Activated CD8-positive, alpha-beta memory T cell treated with anti-CD3 and anti-CD28 coated beads, Interleukin-2, amount 10 ng/mL, durations not matched to agents 7 days and 5 days (primary cell): ENCODE measurements around the gene A2M. TPM values are rescaled to one million over a fixed set of nuclear protein-coding genes. Genes with fewer than 3 reads are reported as not detected.

Experiments used
- ATAC-seq: fragments of 150-1000 bp; cut with Tn5 transposase; one replicate; pipeline ENCODE4 v1.10.0; 2021; ENCODE audit warnings: moderate library complexity
- CTCF ChIA-PET: fragments of 350-600 bp; sonication (Branson Sonifier 250); formaldehyde crosslinking; loops from one replicate; lab custom pipeline; 2021; ENCODE audit warnings: antibody characterized with exemption; lab: Charles Lee
- DNase-seq: peaks from one replicate; pipeline ENCODE4 v3.0.0-alpha.2; 2020
- H3K27ac Mint-ChIP-seq: one replicate; pipeline ENCODE4 v1.8.0; 2021; ENCODE audit warnings: mild to moderate bottlenecking, mixed read lengths
- H3K27me3 Mint-ChIP-seq: one replicate; pipeline ENCODE4 v1.8.0; 2021; ENCODE audit warnings: mixed read lengths
- H3K36me3 Mint-ChIP-seq: one replicate; pipeline ENCODE4 v1.8.0; 2021; ENCODE audit warnings: mild to moderate bottlenecking, mixed read lengths
- H3K4me1 Mint-ChIP-seq: one replicate; pipeline ENCODE4 v1.8.0; 2021; ENCODE audit warnings: mixed read lengths
- H3K4me3 Mint-ChIP-seq: one replicate; pipeline ENCODE4 v1.8.0; 2021; ENCODE audit warnings: mild to moderate bottlenecking, moderate library complexity, mixed read lengths
- H3K9me3 Mint-ChIP-seq: one replicate; pipeline ENCODE4 v1.8.0; 2022; ENCODE audit warnings: low read depth, mixed read lengths
- total RNA-seq, 2 experiments: library from RNA; stranded (reverse); gene quantifications; one replicate each; pipeline ENCODE4 v1.2.3, GENCODE V29; 2021

A2M gene
- total RNA-seq, 2 experiments from 2014 or later, result 0.12 TPM; not detected in 1

DNA sequence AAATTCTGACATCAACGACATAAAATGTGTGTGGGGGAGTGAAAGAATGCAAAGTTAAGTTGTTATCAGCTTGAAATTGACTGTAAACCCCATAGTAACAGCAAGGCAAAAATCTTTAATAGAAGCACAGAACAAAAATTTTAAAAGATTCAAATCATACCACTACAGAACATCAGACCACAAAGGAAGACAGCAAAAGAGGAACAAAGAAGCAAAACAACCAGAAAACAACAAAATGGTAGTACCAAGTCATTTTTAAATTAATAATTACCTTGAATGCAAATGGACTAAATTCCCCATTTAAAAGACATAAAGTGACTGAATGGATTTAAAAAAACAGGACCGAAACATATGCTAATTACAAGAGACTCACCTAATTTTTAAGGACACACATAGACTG is 31.3 kb downstream of the A2M start:
- CTCF ChIA-PET, result interaction anchor here (1.3 kb wide), 1 partner anchor 194 kb away, joined by 4 read pairs; no protein-coding TSS in a partner anchor
- peaks cover 15% of the 10 kb centered on the region for H3K9me3 Mint-ChIP-seq
- ATAC-seq (no peak), DNase-seq (no peak)
- H3K4me1 Mint-ChIP-seq, result peaks cover 1% of the 10 kb centered on the region
- H3K27ac Mint-ChIP-seq, result no peak overlapping the region
- peaks cover 5% of the 10 kb centered on the region for H3K27me3 Mint-ChIP-seq
- H3K36me3 Mint-ChIP-seq, result peaks cover 9% of the 10 kb centered on the region
- H3K4me3 Mint-ChIP-seq, result no peak overlapping the region

DNA sequence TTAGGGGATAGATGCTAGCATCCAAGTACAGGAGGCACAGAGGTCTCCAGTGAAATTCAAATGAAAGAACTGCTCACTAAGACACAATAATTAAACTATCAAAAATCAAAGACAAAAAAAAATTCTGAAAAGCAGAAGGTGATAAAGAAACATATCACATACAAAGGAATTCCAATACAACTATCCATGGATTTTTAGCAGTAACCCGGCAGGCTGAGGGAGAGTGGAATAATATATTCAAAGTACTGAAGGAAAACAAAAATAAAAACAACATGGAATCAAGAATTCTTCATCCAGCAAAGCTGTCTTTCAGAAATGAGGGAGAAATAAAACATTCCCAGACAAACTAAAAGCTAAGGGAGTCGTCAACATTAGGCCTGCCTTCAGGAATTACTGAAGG is 31.9 kb downstream of the A2M start:
- Mint-ChIP-seq H3K4me3 (no peak overlapping the region), H3K27me3 (peaks cover 5% of the 10 kb centered on the region), H3K36me3 (peaks cover 9% of the 10 kb centered on the region), H3K9me3 (peaks cover 15% of the 10 kb centered on the region), H3K4me1 (peaks cover 1% of the 10 kb centered on the region), H3K27ac (no peak overlapping the region)
- DNase-seq (no peak), ATAC-seq (no peak)
- CTCF ChIA-PET, result no interaction called here

DNA sequence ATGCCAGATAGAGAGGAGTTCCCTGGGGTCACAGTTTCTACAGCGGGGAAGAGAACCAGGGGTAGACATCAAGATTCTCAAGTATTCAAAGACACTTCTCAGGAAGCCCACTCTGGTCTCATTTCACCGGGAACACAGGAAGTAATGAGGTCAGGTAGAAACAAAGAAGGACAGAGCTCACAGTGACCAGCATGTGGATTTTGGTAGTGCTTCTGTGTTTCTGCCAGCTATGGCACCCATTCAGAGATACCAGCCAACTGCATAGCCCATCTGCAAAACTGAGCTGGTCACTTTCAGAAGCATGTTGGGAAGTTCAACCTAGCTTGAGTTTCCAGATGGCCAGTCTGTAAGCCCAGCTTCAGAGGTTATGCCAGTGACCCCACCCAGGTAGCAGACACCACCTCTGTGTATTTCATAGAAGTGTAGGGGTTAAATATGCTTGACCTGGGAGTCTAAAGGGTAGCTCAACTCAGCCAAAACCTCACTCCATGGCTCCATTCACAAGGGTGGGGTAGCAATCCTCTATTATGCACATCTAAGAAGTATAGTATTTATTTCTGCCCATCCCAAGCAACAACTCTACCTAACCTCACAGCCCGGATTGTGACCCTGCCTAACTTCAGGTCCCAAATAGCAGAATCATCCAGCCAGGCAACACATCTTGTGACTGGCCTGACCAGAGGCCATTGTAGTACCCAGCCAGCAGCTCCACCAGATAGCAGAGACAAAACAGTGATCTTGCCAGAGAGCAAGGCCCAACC is 33.9 kb downstream of the A2M start:
- Mint-ChIP-seq H3K4me1 (peaks cover 1% of the 10 kb centered on the region), H3K9me3 (peaks cover 15% of the 10 kb centered on the region), H3K36me3 (peaks cover 9% of the 10 kb centered on the region), H3K27me3 (peaks cover 8% of the 10 kb centered on the region), H3K27ac (no peak overlapping the region), H3K4me3 (no peak overlapping the region)
- DNase-seq, result no peak
- ATAC-seq, result no peak
- CTCF ChIA-PET, result no interaction called here

DNA sequence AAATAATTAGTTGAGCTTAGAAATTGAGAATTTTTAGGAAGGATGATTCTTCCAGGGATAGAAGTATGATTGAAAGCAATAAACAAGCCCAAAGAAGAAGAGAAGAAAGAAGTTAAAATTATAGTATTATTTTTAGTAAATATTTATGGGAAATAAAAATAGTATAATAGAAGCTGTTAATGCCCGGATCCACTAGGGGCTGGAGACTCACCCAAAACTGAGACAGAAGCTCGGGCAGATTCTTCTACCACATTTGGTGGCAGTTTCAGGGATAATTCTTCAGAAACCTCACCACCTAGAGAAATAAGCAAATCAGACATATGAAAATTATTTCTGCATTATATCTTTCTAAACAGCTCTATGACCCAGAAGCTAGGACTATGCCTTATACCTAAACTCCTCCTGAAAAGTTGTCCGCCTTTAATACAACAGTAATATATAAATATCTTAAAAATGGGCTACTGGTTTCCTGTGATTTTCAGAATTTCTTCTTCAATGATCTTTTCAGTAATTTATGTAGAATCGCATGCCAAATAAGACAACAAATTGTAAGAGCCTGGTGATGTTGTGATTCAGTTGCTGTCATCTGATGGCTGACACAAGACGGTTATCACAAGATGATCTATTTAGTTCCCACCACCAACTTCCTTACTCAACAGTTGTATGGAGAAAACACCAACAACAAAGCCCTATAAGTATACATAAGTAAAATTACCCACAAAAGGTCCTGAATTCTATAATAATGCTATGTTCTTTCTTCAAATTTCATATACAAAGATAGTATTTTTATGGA is 35.6 kb downstream of the A2M start:
- CTCF ChIA-PET, result no interaction called here
- no peak for ATAC-seq
- H3K4me1 Mint-ChIP-seq, result peaks cover 1% of the 10 kb centered on the region
- no peak for DNase-seq
- H3K27me3 Mint-ChIP-seq, result peaks cover 8% of the 10 kb centered on the region
- H3K27ac Mint-ChIP-seq, result no peak overlapping the region
- H3K9me3 Mint-ChIP-seq, result peaks cover 15% of the 10 kb centered on the region
- H3K36me3 Mint-ChIP-seq, result peaks cover 9% of the 10 kb centered on the region
- no peak overlapping the region for H3K4me3 Mint-ChIP-seq

DNA sequence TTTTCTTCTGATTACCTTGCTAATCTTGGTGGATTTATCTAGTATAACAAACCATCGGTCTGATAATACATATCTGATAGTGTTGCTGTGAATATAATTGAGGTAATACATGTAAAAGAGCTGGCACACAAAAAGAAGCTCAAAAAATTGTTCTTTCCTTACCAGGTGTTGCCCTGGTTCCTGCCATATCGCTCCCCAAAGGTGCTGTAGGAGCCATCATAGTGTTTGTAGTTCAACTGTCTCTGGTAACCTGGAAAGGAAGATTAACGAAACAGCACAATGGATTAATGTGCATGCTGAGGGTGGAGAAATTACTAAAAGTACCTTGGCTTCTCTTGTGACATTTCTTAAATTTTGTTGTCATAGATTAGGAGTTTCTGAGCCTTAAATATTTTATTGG is 36.6 kb downstream of the A2M start:
- CTCF ChIA-PET, result interaction anchor here (1.2 kb wide), 1 partner anchor 19 kb away, joined by 4 read pairs; no protein-coding TSS in a partner anchor
- Mint-ChIP-seq H3K36me3 (peaks cover 8% of the 10 kb centered on the region), H3K27me3 (peaks cover 5% of the 10 kb centered on the region), H3K4me1 (no peaks in the 10 kb centered on the region), H3K4me3 (no peak overlapping the region), H3K27ac (no peak overlapping the region), H3K9me3 (peaks cover 10% of the 10 kb centered on the region)
- ATAC-seq (no peak), DNase-seq (no peak)

DNA sequence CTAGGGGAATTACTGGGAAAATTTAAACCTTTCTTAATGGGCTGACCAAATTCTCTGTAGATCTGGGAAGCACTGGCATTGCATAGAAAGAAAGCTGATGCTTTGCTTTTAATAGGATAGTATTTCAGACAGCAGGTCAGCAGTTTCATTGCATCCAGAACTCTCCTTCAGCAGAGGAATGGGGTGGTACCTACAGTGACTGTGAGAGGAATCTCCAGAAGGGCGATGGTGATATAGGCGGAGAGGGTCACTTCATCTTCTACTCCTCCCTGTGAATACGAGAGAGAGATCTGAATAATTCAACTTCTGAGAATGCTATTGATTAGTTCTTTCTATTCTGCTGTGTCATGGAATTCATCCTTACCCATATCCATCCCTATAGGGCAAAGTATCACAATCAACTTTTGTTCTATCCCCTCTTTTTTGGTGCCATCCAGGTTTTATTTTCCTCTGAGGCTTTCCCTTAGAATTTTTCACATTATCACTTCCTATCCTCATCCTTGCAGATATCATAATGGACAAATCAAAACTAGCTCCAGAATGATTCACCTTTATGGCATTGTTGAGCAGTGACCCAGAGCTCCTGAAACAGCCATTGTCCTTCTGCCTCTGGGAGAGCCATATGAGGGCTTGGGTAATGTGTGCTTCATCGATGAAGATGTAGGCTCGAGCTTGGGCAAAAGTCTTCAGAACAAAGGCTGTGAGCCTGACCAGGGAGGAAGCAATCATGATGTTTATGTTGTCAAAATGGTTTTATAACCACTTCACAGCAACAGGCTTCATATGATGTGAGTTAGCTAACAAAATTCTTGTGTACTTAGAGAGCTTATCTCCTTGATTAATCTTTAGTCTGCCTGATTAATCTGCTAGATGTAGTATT is 38.3 kb downstream of the A2M start:
- H3K4me3 Mint-ChIP-seq, result no peak overlapping the region
- peaks cover 2% of the 10 kb centered on the region for H3K27me3 Mint-ChIP-seq
- H3K4me1 Mint-ChIP-seq, result no peaks in the 10 kb centered on the region
- CTCF ChIA-PET, result no interaction called here
- DNase-seq (no peak), ATAC-seq (no peak)
- H3K27ac Mint-ChIP-seq, result no peak overlapping the region
- H3K36me3 Mint-ChIP-seq, result peaks cover 2% of the 10 kb centered on the region
- peaks cover 3% of the 10 kb centered on the region for H3K9me3 Mint-ChIP-seq

DNA sequence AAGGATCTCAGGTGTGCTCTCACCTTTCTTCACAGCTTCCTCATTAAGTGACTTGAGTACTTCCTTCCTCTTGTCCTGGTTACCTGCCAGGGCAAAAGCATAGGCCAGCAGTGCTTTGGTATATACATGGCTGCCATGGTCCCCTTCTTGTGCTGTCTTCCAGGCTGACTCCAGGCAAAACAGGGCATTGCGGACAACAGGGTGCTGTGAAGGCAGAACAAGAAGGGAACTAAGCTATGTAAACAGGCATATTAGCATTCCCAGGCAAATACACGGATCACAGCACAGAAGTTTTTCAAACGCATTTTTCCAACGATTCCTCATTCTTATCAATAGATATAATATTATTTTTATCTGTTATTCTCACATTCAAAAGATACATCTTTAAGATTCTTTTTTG is 39.0 kb downstream of the A2M start:
- no peak overlapping the region for H3K27ac Mint-ChIP-seq
- no peaks in the 10 kb centered on the region for H3K4me1 Mint-ChIP-seq
- peaks cover 3% of the 10 kb centered on the region for H3K9me3 Mint-ChIP-seq
- ATAC-seq (no peak), DNase-seq (no peak)
- H3K4me3 Mint-ChIP-seq, result no peak overlapping the region
- CTCF ChIA-PET, result no interaction called here
- H3K27me3 Mint-ChIP-seq, result peaks cover 2% of the 10 kb centered on the region
- peaks cover 2% of the 10 kb centered on the region for H3K36me3 Mint-ChIP-seq

DNA sequence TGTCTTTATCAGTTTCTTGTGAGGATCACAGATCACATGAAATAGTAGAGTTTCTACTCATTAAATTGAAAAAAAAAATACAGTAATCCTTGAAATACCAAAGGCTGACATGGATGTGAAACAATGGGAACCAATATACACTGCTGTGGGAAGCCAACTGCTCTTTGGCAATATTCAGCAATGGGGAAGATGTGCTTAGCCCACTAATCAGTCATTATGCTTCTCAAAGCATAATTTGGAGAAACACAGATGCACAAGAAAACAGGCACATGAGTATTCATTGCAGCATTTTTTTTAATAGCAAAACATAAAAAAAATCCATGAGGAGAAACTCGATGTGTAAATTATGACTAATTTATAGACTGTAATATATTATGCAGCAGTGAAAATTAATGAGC is 40.6 kb downstream of the A2M start:
- no peak for DNase-seq
- H3K27me3 Mint-ChIP-seq, result peaks cover 5% of the 10 kb centered on the region
- no peaks in the 10 kb centered on the region for H3K4me1 Mint-ChIP-seq
- no peaks in the 10 kb centered on the region for H3K36me3 Mint-ChIP-seq
- CTCF ChIA-PET, result no interaction called here
- no peaks in the 10 kb centered on the region for H3K9me3 Mint-ChIP-seq
- no peak overlapping the region for H3K4me3 Mint-ChIP-seq
- no peak overlapping the region for H3K27ac Mint-ChIP-seq
- ATAC-seq, result no peak

DNA sequence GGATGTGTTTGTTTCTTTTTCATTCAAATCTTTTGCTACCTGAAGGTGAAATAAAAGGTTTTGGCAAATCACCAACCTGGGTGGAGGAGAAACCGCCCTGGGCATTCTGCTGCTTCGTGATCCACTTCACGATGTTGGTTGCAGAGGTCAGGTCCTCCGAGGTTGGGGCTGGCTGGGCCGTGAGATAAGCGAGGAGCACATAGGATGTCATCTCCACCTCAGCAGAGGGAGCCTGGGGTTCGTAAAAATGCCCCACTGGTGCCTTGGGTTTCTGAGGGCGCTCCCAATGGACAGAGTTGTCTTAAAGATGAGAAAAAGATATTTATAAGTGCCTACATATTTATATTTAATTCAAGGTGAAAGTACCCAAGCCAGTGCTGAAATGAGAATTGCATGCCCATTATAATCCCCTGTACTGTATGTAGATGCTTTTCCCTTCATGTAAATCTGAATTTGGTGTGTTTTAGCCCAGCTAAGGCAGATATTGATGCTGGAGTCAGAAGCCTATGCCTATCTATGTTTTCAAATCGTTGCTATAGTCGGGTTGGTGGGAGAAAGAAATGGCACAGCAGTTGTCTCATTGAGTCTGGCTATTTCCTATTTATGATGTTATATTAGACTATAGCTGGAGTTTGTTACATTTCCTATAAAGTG is 41.1 kb downstream of the A2M start:
- ATAC-seq (no peak), DNase-seq (no peak)
- no peaks in the 10 kb centered on the region for H3K9me3 Mint-ChIP-seq
- no peaks in the 10 kb centered on the region for H3K4me1 Mint-ChIP-seq
- CTCF ChIA-PET, result no interaction called here
- H3K36me3 Mint-ChIP-seq, result no peaks in the 10 kb centered on the region
- H3K27me3 Mint-ChIP-seq, result peaks cover 7% of the 10 kb centered on the region
- no peak overlapping the region for H3K4me3 Mint-ChIP-seq
- no peak overlapping the region for H3K27ac Mint-ChIP-seq

DNA sequence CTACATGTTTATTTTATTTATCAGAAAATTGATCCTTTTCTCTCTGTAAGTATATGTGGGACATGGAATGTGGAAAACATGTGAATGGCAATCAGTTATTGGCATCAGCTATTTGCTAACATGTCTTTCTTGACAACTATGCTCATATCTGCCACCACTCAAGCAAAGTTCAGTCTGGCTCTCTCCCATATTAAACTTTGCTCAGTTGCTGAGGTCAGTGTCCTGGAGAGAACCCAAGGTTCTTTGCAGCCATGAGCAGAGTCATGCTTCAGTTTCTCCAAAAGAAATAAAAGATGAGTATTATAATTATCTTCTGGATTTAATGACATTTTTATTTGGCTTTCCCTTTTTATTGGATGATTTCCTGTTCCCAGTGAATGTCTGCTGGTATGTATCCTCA is 42.6 kb downstream of the A2M start:
- CTCF ChIA-PET, result no interaction called here
- Mint-ChIP-seq H3K27ac (no peak overlapping the region), H3K36me3 (no peaks in the 10 kb centered on the region), H3K4me1 (no peaks in the 10 kb centered on the region), H3K9me3 (no peaks in the 10 kb centered on the region), H3K4me3 (no peak overlapping the region), H3K27me3 (peaks cover 5% of the 10 kb centered on the region)
- ATAC-seq (no peak), DNase-seq (no peak)

DNA sequence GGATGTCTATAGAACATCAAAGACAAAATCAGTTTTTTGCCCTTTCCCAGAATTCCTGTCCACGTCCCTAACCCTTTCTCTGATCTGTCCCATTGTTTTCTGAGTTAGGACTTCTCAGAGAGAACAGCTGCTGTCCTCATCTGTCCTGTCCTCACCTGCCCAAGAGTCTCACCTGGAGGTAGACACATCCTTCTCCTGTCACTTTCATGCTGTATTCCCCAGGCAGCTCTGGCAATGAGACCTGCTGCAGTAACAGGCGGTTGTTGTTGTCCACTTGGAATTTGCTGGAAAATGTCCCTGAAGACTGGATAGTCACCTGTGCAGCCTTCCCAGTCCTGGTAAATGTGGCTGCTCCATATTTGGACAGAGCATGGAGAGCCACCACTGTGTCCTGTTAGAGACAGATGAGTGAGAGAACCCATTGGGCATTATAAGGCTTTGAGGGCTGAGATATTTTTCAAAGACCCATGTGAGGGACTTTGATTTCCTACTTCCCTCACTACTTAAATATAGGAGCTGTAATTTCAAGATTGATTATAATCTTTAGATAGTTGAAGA is 43.2 kb downstream of the A2M start:
- ATAC-seq (no peak), DNase-seq (no peak)
- Mint-ChIP-seq H3K27me3 (peaks cover 4% of the 10 kb centered on the region), H3K4me1 (no peaks in the 10 kb centered on the region), H3K36me3 (no peaks in the 10 kb centered on the region), H3K4me3 (no peak overlapping the region), H3K9me3 (no peaks in the 10 kb centered on the region), H3K27ac (no peak overlapping the region)
- CTCF ChIA-PET, result no interaction called here

DNA sequence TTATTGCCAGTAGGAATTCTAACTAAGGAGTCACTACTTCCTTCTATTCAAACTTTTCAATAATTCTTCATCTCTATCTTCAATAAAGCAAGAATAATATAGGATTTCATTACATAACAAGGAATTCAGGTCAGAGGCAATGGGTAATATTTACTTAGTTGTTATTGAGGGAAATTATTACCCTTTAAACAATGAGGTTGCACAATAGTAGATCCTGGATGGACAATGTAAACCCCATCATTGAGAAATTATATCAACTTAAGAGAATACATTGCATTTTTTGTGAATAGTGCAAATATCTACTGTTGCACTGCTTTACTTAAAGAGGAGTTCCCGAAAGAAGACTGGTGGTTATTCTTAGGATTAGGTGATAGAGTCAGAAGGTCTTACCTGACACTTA is 43.8 kb downstream of the A2M start:
- Mint-ChIP-seq H3K36me3 (no peaks in the 10 kb centered on the region), H3K27me3 (peaks cover 10% of the 10 kb centered on the region), H3K9me3 (no peaks in the 10 kb centered on the region), H3K4me1 (no peaks in the 10 kb centered on the region), H3K4me3 (no peak overlapping the region), H3K27ac (no peak overlapping the region)
- CTCF ChIA-PET, result no interaction called here
- no peak for DNase-seq
- ATAC-seq, result no peak

DNA sequence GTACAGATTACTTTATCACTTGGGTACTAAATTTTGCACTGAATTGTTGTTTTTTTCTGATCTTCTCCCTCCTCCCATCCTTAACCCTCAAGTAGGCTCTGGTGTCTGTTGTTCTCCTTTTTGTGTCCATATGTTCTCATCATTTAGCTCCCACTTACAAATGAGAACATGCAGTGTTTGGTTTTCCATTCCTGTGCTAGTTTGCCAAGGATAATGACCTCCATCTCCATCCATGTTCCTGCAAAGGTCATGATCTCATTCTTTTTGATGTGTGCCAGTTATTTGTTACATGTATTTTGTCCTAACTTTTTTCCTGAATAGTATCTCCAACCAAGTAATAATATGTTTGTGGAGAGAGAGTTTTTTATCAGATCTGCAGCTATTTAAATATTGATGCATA is 44.2 kb downstream of the A2M start:
- Mint-ChIP-seq H3K27ac (no peak overlapping the region), H3K4me3 (no peak overlapping the region), H3K27me3 (peaks cover 13% of the 10 kb centered on the region), H3K9me3 (no peaks in the 10 kb centered on the region), H3K4me1 (no peaks in the 10 kb centered on the region), H3K36me3 (no peaks in the 10 kb centered on the region)
- DNase-seq (no peak), ATAC-seq (no peak)
- CTCF ChIA-PET, result interaction anchor here (0.6 kb wide), 1 partner anchor 416 kb away, joined by 3 read pairs; no protein-coding TSS in a partner anchor
